DND-41 (cell line): ENCODE data around the gene EYA4.

Source experiments
- ATAC-seq: fragments of 200-7000 bp; cut with Tn5 transposase; 3 replicates; pipeline ENCODE4 v1.9.1; 2021; ENCODE audit warnings: low read depth; ENCODE audit not compliant: insufficient read depth
- DNase-seq: peaks from one replicate; pipeline ENCODE4 v3.0.0-alpha.2; 2020
- H2AFZ ChIP-seq: 2 replicates; pipeline ENCODE4 v1.6.0; 2012; ENCODE audit warnings: low read depth, low read length
- H3K27ac ChIP-seq: 2 replicates; pipeline ENCODE4 v1.5.1; 2012; ENCODE audit warnings: low read length, inconsistent platforms
- H3K27me3 ChIP-seq: fragments of 200-600 bp; sonication (generic); 2 replicates; pipeline ENCODE4 v1.6.0; 2012; ENCODE audit warnings: low read length, mild to moderate bottlenecking, inconsistent platforms; ENCODE audit not compliant: insufficient read depth, poor library complexity
- H3K36me3 ChIP-seq: 2 replicates; pipeline ENCODE4 v1.5.1; 2012; ENCODE audit warnings: low read length, inconsistent platforms; ENCODE audit not compliant: insufficient read depth
- H3K4me1 ChIP-seq: 2 replicates; pipeline ENCODE4 v1.5.1; 2012; ENCODE audit warnings: mild to moderate bottlenecking, low read length; ENCODE audit not compliant: insufficient read depth
- H3K4me2 ChIP-seq: 2 replicates; pipeline ENCODE4 v1.6.0; 2012; ENCODE audit warnings: mild to moderate bottlenecking, moderate library complexity, low read length, inconsistent platforms; ENCODE audit not compliant: insufficient read depth
- H3K4me3 ChIP-seq, 2 experiments: fragments of 200-600 bp in 1 of 2; shearing (Covaris generic) in 1 of 2; 2 replicates each; pipeline ENCODE4 v1.5.1; 2012 to 2016; ENCODE audit warnings: inconsistent platforms in 2 of 2, low read length in 2 of 2, mild to moderate bottlenecking in 2 of 2, low read depth in 1 of 2, moderate library complexity in 1 of 2
- H3K79me2 ChIP-seq: 2 replicates; pipeline ENCODE4 v1.6.0; 2012; ENCODE audit warnings: low read length, inconsistent platforms; ENCODE audit not compliant: insufficient read depth
- H3K9ac ChIP-seq: 2 replicates; pipeline ENCODE4 v1.6.0; 2012; ENCODE audit warnings: low read depth, mild to moderate bottlenecking, inconsistent platforms, low read length, moderate library complexity
- H3K9me3 ChIP-seq: 2 replicates; pipeline ENCODE4 v1.5.1; 2012; ENCODE audit warnings: low read length, moderate library complexity, mild to moderate bottlenecking, inconsistent platforms; ENCODE audit not compliant: insufficient read depth, severe bottlenecking
- H4K20me1 ChIP-seq: 2 replicates; pipeline ENCODE4 v1.6.0; 2012; ENCODE audit warnings: low read length; ENCODE audit not compliant: insufficient read depth
- CTCF ChIP-seq: IDR thresholded peaks from 2 replicates; pipeline ENCODE4 v1.5.1; 2012; ENCODE audit warnings: borderline replicate concordance, low read length, moderate library complexity, mild to moderate bottlenecking; ENCODE audit not compliant: poor library complexity, severe bottlenecking; ENCODE audit errors: extremely low read depth
- EZH2 ChIP-seq: IDR thresholded peaks from 3 replicates; pipeline ENCODE4 v1.6.1; 2012; ENCODE audit warnings: borderline replicate concordance, low read depth, mild to moderate bottlenecking, moderate library complexity, low read length, inconsistent platforms; ENCODE audit not compliant: severe bottlenecking

The EYA4 gene

DNA sequence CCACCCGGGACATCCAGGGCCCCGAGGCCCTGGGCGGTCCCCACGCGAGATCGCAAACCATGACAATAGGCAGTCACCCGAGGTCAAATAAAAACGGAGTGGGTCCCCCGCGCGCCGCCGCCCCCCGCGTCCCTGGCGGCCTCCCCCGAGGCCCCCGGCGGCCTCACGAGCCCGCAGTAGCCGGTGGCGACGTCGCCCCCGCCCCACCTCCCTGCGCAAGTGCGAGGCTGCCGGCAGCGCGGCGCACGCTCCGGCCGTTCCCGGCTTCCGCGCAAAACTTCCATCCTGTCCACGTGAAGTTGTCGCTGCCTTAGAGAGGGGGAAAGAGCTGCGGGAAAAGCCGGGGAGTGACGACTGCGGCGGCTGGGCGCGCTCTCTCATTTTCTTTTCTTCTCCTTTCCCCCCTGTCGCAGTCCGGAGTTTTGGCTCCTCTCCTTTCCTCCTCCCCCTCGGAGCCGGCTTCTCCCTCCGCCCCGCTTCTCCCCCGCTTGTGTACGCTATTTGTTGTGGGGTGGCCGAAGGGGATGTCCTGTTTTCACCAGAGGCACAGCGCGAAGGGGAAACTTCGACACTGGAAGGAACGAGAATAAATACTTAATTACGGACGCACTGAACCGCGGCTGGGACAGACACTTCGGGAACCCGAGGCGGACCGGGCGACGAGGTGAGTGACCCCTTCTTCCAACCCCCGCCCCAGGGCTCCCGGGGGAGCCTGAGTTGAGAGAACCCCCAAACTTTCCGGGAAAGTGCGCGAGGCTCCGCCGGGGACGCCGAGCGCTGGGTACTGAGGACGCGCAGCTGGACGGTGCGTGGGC lies at the start of gene EYA4:
Gene EYA4 (plus strand): TSS at position 272 of the 815 bp plus-strand sequence. CDS start 33,424 bp downstream, outside the sequence.
- no peak within 1 kb of the TSS for H3K4me2 ChIP-seq
- no peaks in the 10 kb centered on the region for H3K36me3 ChIP-seq
- TF ChIP-seq EZH2 (no peak), CTCF (no peak)
- ATAC-seq (no peak), DNase-seq (no peak)
- no peaks in the 10 kb centered on the region for H3K27me3 ChIP-seq
- H3K27ac ChIP-seq = no peak within 1 kb of the TSS
- H3K79me2 ChIP-seq = no peaks in the 10 kb centered on the region
- H4K20me1 ChIP-seq = no peaks in the 10 kb centered on the region
- H3K4me1 ChIP-seq = no peaks in the 10 kb centered on the region
- no peak within 1 kb of the TSS for H3K4me3 ChIP-seq
- H3K9me3 ChIP-seq = no peaks in the 10 kb centered on the region
- no peak within 1 kb of the TSS for H2AFZ ChIP-seq
- no peak within 1 kb of the TSS for H3K9ac ChIP-seq

DNA sequence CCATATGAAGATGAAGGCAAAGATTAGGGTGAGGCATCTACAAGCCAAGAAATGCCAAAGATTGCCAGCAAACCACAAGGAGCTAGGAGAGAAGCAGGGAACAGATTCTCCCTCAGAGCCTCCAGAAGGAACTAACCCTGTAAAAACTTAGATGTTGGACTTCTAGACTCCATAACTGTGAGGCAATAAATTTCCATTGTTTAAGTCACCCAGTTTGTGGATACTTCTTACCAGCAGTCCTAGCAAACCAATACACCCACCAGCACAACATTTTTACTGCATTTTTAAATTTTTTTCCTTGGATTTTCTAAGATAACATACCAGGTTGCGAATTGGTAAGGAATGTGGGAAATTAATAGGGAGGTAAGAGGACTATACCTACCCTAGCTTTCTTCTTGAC lies 47.8 kb upstream of the EYA4 start:
- Histone ChIP-seq H3K36me3 (no peaks in the 10 kb centered on the region), H3K79me2 (no peaks in the 10 kb centered on the region), H3K27me3 (peaks cover 7% of the 10 kb centered on the region), H3K9me3 (no peaks in the 10 kb centered on the region), H3K4me3 (no peak overlapping the region), H3K4me1 (no peaks in the 10 kb centered on the region), H4K20me1 (no peaks in the 10 kb centered on the region; the same call in 1 of the 2 replicates), H3K4me2 (no peak overlapping the region), H3K27ac (no peak overlapping the region), H3K9ac (no peak overlapping the region), H2AFZ (no peak overlapping the region)
- no peak for DNase-seq
- ATAC-seq = no peak
- no peak for TF ChIP-seq EZH2
- no peak for TF ChIP-seq CTCF

- H3K4me3 ChIP-seq = no peak overlapping the region
- H3K9me3 ChIP-seq = no peaks in the 10 kb centered on the region
- no peak overlapping the region for H3K9ac ChIP-seq
- H2AFZ ChIP-seq = no peak overlapping the region
- H3K79me2 ChIP-seq = no peaks in the 10 kb centered on the region
- H4K20me1 ChIP-seq = no peaks in the 10 kb centered on the region
- DNase-seq (no peak), ATAC-seq (no peak)
- TF ChIP-seq EZH2 (no peak), CTCF (no peak)
- H3K4me2 ChIP-seq = no peak overlapping the region
- H3K27ac ChIP-seq = no peak overlapping the region
- H3K4me1 ChIP-seq = no peaks in the 10 kb centered on the region
- H3K27me3 ChIP-seq = no peaks in the 10 kb centered on the region
- H3K36me3 ChIP-seq = no peaks in the 10 kb centered on the region
These were observed 42.4 kb upstream of the EYA4 start for GRCh38 chr6:133198725-133199124.

GRCh38 chr6:133201231-133201630 lies 39.9 kb upstream of the EYA4 start:
- ATAC-seq = no peak
- Histone ChIP-seq H2AFZ (no peak overlapping the region), H3K9ac (no peak overlapping the region), H3K79me2 (no peaks in the 10 kb centered on the region), H3K9me3 (no peaks in the 10 kb centered on the region), H4K20me1 (no peaks in the 10 kb centered on the region), H3K4me1 (no peaks in the 10 kb centered on the region), H3K27me3 (no peaks in the 10 kb centered on the region), H3K4me2 (no peak overlapping the region), H3K4me3 (no peak overlapping the region), H3K27ac (no peak overlapping the region), H3K36me3 (no peaks in the 10 kb centered on the region)
- no peak for DNase-seq
- TF ChIP-seq CTCF (no peak), EZH2 (no peak)
